ENCODE measurements around the gene NOL6. TPM values are rescaled to one million over a fixed set of nuclear protein-coding genes. Genes with fewer than 3 reads are reported as not detected.

Gene NOL6
- polyA plus RNA-seq, 1 experiment = 39.4 TPM

GRCh38 chr9:33434317-33435105 is 39.2 kb downstream of the NOL6 start:
- ChIA-PET CTCF (interaction anchor here (0.8 to 4.5 kb wide), 6 partner anchors 18 to 147 kb away, joined by 4 to 26 read pairs (median 4); no protein-coding TSS in a partner anchor), POLR2A (no interaction called here)
- DNase-seq (ENCODE audit: low read depth) = no peak
- Histone ChIP-seq H3K36me3 (ENCODE audit: control insufficient read depth, insufficient read depth, low read length) (no peaks in the 10 kb centered on the region), H3K27me3 (ENCODE audit: control insufficient read depth, insufficient read depth, low read length) (peaks cover 10% of the 10 kb centered on the region), H3K4me3 (ENCODE audit: low read depth, low read length) (no peak overlapping the region)
- TF ChIP-seq, protein P1, sequence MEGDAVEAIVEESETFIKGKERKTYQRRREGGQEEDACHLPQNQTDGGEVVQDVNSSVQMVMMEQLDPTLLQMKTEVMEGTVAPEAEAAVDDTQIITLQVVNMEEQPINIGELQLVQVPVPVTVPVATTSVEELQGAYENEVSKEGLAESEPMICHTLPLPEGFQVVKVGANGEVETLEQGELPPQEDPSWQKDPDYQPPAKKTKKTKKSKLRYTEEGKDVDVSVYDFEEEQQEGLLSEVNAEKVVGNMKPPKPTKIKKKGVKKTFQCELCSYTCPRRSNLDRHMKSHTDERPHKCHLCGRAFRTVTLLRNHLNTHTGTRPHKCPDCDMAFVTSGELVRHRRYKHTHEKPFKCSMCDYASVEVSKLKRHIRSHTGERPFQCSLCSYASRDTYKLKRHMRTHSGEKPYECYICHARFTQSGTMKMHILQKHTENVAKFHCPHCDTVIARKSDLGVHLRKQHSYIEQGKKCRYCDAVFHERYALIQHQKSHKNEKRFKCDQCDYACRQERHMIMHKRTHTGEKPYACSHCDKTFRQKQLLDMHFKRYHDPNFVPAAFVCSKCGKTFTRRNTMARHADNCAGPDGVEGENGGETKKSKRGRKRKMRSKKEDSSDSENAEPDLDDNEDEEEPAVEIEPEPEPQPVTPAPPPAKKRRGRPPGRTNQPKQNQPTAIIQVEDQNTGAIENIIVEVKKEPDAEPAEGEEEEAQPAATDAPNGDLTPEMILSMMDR (IDR thresholded peaks at IDR 0.05; ENCODE audit: insufficient read depth, low read depth, low read length) = no peak

GRCh38 chr9:33433871-33434270 is 39.9 kb downstream of the NOL6 start:
- POLR2A ChIA-PET = no interaction called here
- DNase-seq (ENCODE audit: low read depth) = no peak
- CTCF ChIA-PET = interaction anchor here (1.9 to 4.5 kb wide), 3 partner anchors 19 to 33 kb away, joined by 5 to 26 read pairs (median 12); no protein-coding TSS in a partner anchor

GRCh38 chr9:33431420-33431819 is 42.3 kb downstream of the NOL6 start:
- DNase-seq (ENCODE audit: low read depth) = no peak
- POLR2A ChIA-PET = no interaction called here
- TF ChIP-seq, protein P1 (IDR thresholded peaks at IDR 0.05; ENCODE audit: insufficient read depth, low read depth, low read length) = no peak
- peaks cover 3% of the 10 kb centered on the region for H3K27me3 ChIP-seq (ENCODE audit: control insufficient read depth, insufficient read depth, low read length)
- no peaks in the 10 kb centered on the region for H3K36me3 ChIP-seq (ENCODE audit: control insufficient read depth, insufficient read depth, low read length)
- CTCF ChIA-PET = interaction anchor here (1.1 to 5.1 kb wide), 3 partner anchors 16 to 35 kb away, joined by 3 to 22 read pairs (median 4); no protein-coding TSS in a partner anchor
- H3K4me3 ChIP-seq (ENCODE audit: low read depth, low read length) = no peak overlapping the region

More at GRCh38 chr9:33433871-33434270, 39.9 kb downstream of the NOL6 start:
- TF ChIP-seq, protein P1 (IDR thresholded peaks at IDR 0.05; ENCODE audit: insufficient read depth, low read depth, low read length) = no peak
- Histone ChIP-seq H3K4me3 (ENCODE audit: low read depth, low read length) (no peak overlapping the region), H3K27me3 (ENCODE audit: control insufficient read depth, insufficient read depth, low read length) (peaks cover 6% of the 10 kb centered on the region), H3K36me3 (ENCODE audit: control insufficient read depth, insufficient read depth, low read length) (no peaks in the 10 kb centered on the region)

DNA sequence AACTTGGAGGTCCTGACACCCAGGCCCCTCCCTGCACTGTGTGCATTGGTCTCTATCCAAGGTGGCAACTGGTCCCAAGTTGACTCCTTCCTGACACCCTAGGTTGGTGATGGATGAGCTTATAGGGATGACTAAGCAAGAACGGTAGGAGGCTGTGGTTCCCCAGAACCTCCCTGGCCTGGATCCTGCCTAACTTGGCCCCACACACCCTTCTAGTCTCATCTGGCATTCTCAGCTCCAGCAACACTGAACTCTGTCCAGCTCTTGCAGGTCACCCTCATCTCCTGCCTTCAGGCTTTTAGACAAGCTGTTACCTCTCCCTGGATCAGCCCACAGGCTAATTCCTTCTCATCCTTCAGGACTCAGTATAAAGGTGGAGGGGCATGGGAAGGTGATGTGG is 42.8 kb downstream of the NOL6 start:
- H3K36me3 ChIP-seq (ENCODE audit: control insufficient read depth, insufficient read depth, low read length) = no peaks in the 10 kb centered on the region
- ChIA-PET POLR2A (no interaction called here), CTCF (interaction anchor here (1.1 to 5.1 kb wide), 3 partner anchors 15 to 36 kb away, joined by 3 to 22 read pairs (median 4); no protein-coding TSS in a partner anchor)
- peaks cover 3% of the 10 kb centered on the region for H3K27me3 ChIP-seq (ENCODE audit: control insufficient read depth, insufficient read depth, low read length)
- no peak for DNase-seq (ENCODE audit: low read depth)
- TF ChIP-seq, protein P1 (IDR thresholded peaks at IDR 0.05; ENCODE audit: insufficient read depth, low read depth, low read length) = no peak
- no peak overlapping the region for H3K4me3 ChIP-seq (ENCODE audit: low read depth, low read length)

- POLR2A ChIA-PET = interaction anchor here (0.6 kb wide), 1 partner anchor 31 kb away, joined by 4 read pairs; no protein-coding TSS in a partner anchor
- no peak overlapping the region for H3K4me3 ChIP-seq (ENCODE audit: low read depth, low read length)
- no peak for DNase-seq (ENCODE audit: low read depth)
- TF ChIP-seq, protein P1 (IDR thresholded peaks at IDR 0.05; ENCODE audit: insufficient read depth, low read depth, low read length) = no peak
- H3K36me3 ChIP-seq (ENCODE audit: control insufficient read depth, insufficient read depth, low read length) = no peaks in the 10 kb centered on the region
- peaks cover 2% of the 10 kb centered on the region for H3K27me3 ChIP-seq (ENCODE audit: control insufficient read depth, insufficient read depth, low read length)
- CTCF ChIA-PET = interaction anchor here (0.7 to 5.1 kb wide), 3 partner anchors 9 to 37 kb away, joined by 3 to 22 read pairs (median 3); no protein-coding TSS in a partner anchor
Measured at GRCh38 chr9:33429256-33429985, 44.3 kb downstream of the NOL6 start.

Measured in BJ (cell line).